DND-41 (cell line): Measurements from ENCODE around the gene MRPS33.

Source experiments
- CTCF ChIP-seq: IDR thresholded peaks from 2 replicates; pipeline ENCODE4 v1.5.1; 2012; ENCODE audit warnings: borderline replicate concordance, low read length, moderate library complexity, mild to moderate bottlenecking; ENCODE audit not compliant: poor library complexity, severe bottlenecking; ENCODE audit errors: extremely low read depth
- EZH2 ChIP-seq: IDR thresholded peaks from 3 replicates; pipeline ENCODE4 v1.6.1; 2012; ENCODE audit warnings: borderline replicate concordance, low read depth, mild to moderate bottlenecking, moderate library complexity, low read length, inconsistent platforms; ENCODE audit not compliant: severe bottlenecking

GRCh38 chr7:141042222-141043193, 27.8 kb upstream of the MRPS33 start:
- TF ChIP-seq EZH2 (no peak), CTCF (no peak)
